Sigmoid colon (tissue), 7 donors: Measurements from ENCODE around the gene LDLRAD3. TPM values are rescaled to one million over a fixed set of nuclear protein-coding genes. Genes with fewer than 3 reads are reported as not detected.

ENCODE experiments used
- DNase-seq: peaks from one replicate; pipeline ENCODE4 v3.0.0-alpha.2; 2019
- H3K27ac ChIP-seq, 4 donors: fragments of 200-600 bp; sonication (generic); one replicate each; pipeline ENCODE4 v1.5.1; 2016 to 2019; ENCODE audit warnings: mild to moderate bottlenecking in 1 of 4
- H3K27me3 ChIP-seq, 3 donors: fragments of 200-600 bp; sonication (generic); one replicate each; pipeline ENCODE4 v1.5.1; 2019; ENCODE audit warnings: mild to moderate bottlenecking in 1 of 3
- H3K36me3 ChIP-seq, 4 donors: fragments of 200-600 bp; sonication (generic); one replicate each; pipeline ENCODE4 v1.5.1; 2016 to 2019
- H3K4me1 ChIP-seq, 4 donors: fragments of 200-600 bp; sonication (generic); one replicate each; pipeline ENCODE4 v1.5.1; 2017 to 2019
- H3K4me3 ChIP-seq, 4 donors: fragments of 200-600 bp; sonication (generic); one replicate each; pipeline ENCODE4 v1.5.1; 2017 to 2019; ENCODE audit warnings: mild to moderate bottlenecking in 2 of 4, moderate library complexity in 1 of 4
- H3K9me3 ChIP-seq, 4 donors: fragments of 200-600 bp in 3 of 4; sonication (generic) in 3 of 4; one replicate each; pipeline versions ENCODE4 v1.5.1 to v1.6.1; 2013 to 2019
- EP300 ChIP-seq, 4 donors: sonication (generic); formaldehyde crosslinking; IDR thresholded peaks; one replicate each; pipeline ENCODE4 v1.6.1; 2017; ENCODE audit warnings: antibody characterized with exemption in 4 of 4
- POLR2A ChIP-seq, 2 donors: fragments of 450-650 bp; IDR thresholded peaks; one replicate each; pipeline ENCODE4 v1.6.1; 2016; ENCODE audit warnings: antibody characterized with exemption in 2 of 2, mild to moderate bottlenecking in 2 of 2, moderate library complexity in 2 of 2
- POLR2AphosphoS5 ChIP-seq, 4 donors: sonication (generic); formaldehyde crosslinking; IDR thresholded peaks; one replicate each; pipeline ENCODE4 v1.6.1; 2017; ENCODE audit warnings: antibody characterized with exemption in 4 of 4
- WGBS, 2 donors: extraction: QIAGEN DNeasy Blood & Tissue Kit; methylation state at CpG; one replicate each; pipeline ENCODE4 v1.1.7; 2013; 5-methylcytosine and 5-hydroxymethylcytosine counted together
- intact Hi-C: fragments of 100-400 bp; cut with DNase I; formaldehyde crosslinking; loops from one replicate; pipeline ENCODE4 v1.15.1; 2023
- polyA plus RNA-seq, 3 donors: library from polyadenylated mRNA; stranded (reverse); fragments of 200-250 nt; gene quantifications; one replicate each; pipeline ENCODE4 v1.2.3, GENCODE V29; 2013
- total RNA-seq, 4 donors: library from RNA; depleted of rRNA; stranded (reverse); fragments of >200 nt; gene quantifications; one replicate each; pipeline ENCODE4 v1.1.0, GENCODE V29; 2016
- TF ChIP-seq, protein P1 (sequence below), 4 experiments: fragments of 450-650 bp in 3 of 4; fragments of 200-600 bp in 1 of 4; IDR thresholded peaks; one replicate each; pipeline ENCODE4 v1.5.1; 2016 to 2019; ENCODE audit warnings: antibody characterized with exemption in 4 of 4, mild to moderate bottlenecking in 3 of 4, moderate library complexity in 2 of 4
- donor health status: healthy with polysubstance abuse.
- donor health status: Bipolar disorder and iron deficiency.
- donor health status: healthy.

Gene LDLRAD3
- total and polyA plus RNA-seq, 7 donors: 0.23 to 23.4 (median 10.2) TPM

GRCh38 chr11:36126678-36127077, 182.8 kb downstream of the LDLRAD3 start:
- no peak overlapping the region for H3K4me3 ChIP-seq
- peaks cover 0 to 11% (median 5%) of the 10 kb centered on the region in 4 donors for H3K4me1 ChIP-seq
- H3K9me3 ChIP-seq: no peaks in the 10 kb centered on the region
- TF ChIP-seq POLR2AphosphoS5 (IDR thresholded peaks at IDR 0.05) (no peak), EP300 (IDR thresholded peaks at IDR 0.05) (no peak), POLR2A (IDR thresholded peaks at IDR 0.05) (no peak)
- TF ChIP-seq, protein P1, sequence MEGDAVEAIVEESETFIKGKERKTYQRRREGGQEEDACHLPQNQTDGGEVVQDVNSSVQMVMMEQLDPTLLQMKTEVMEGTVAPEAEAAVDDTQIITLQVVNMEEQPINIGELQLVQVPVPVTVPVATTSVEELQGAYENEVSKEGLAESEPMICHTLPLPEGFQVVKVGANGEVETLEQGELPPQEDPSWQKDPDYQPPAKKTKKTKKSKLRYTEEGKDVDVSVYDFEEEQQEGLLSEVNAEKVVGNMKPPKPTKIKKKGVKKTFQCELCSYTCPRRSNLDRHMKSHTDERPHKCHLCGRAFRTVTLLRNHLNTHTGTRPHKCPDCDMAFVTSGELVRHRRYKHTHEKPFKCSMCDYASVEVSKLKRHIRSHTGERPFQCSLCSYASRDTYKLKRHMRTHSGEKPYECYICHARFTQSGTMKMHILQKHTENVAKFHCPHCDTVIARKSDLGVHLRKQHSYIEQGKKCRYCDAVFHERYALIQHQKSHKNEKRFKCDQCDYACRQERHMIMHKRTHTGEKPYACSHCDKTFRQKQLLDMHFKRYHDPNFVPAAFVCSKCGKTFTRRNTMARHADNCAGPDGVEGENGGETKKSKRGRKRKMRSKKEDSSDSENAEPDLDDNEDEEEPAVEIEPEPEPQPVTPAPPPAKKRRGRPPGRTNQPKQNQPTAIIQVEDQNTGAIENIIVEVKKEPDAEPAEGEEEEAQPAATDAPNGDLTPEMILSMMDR (IDR thresholded peaks at IDR 0.05): no peak
- no peak overlapping the region for H3K27ac ChIP-seq
- 62 to 68% methylated on average over 3 of the region's 3 CpGs for WGBS, 2 donors
- intact Hi-C loops: no loop called here
- DNase-seq: no peak
- H3K36me3 ChIP-seq: no peaks in the 10 kb centered on the region
- no peaks in the 10 kb centered on the region for H3K27me3 ChIP-seq

GRCh38 chr11:36127550-36127949, 183.7 kb downstream of the LDLRAD3 start:
- H3K27ac ChIP-seq: no peak overlapping the region
- no peak for DNase-seq
- no peaks in the 10 kb centered on the region for H3K36me3 ChIP-seq
- H3K9me3 ChIP-seq: no peaks in the 10 kb centered on the region
- H3K4me3 ChIP-seq: no peak overlapping the region
- TF ChIP-seq, protein P1 (IDR thresholded peaks at IDR 0.05): no peak
- TF ChIP-seq EP300 (IDR thresholded peaks at IDR 0.05) (no peak), POLR2AphosphoS5 (IDR thresholded peaks at IDR 0.05) (no peak), POLR2A (IDR thresholded peaks at IDR 0.05) (no peak)
- intact Hi-C loops: no loop called here
- H3K27me3 ChIP-seq: no peaks in the 10 kb centered on the region
- peaks cover 0 to 11% (median 5%) of the 10 kb centered on the region in 4 donors for H3K4me1 ChIP-seq

GRCh38 chr11:36129955-36130354, 186.1 kb downstream of the LDLRAD3 start:
- Histone ChIP-seq H3K27me3 (no peaks in the 10 kb centered on the region), H3K27ac (no peak overlapping the region), H3K9me3 (no peaks in the 10 kb centered on the region), H3K4me1 (no peaks in the 10 kb centered on the region), H3K36me3 (no peaks in the 10 kb centered on the region), H3K4me3 (no peak overlapping the region)
- DNase-seq: no peak
- intact Hi-C loops: loop anchor here (5.0 kb wide), 1 partner anchor 308 kb away; no protein-coding TSS in a partner anchor
- 88 to 92% methylated on average over 6 of the region's 6 CpGs for WGBS, 2 donors
- TF ChIP-seq EP300 (IDR thresholded peaks at IDR 0.05) (no peak), POLR2A (IDR thresholded peaks at IDR 0.05) (no peak), POLR2AphosphoS5 (IDR thresholded peaks at IDR 0.05) (no peak)
- TF ChIP-seq, protein P1 (IDR thresholded peaks at IDR 0.05): no peak

- intact Hi-C loops: loop anchor here (5.0 kb wide), 1 partner anchor 308 kb away; no protein-coding TSS in a partner anchor
- H3K4me1 ChIP-seq: no peaks in the 10 kb centered on the region
- no peaks in the 10 kb centered on the region for H3K27me3 ChIP-seq
- 93 to 95% methylated on average over 8 of the region's 8 CpGs for WGBS, 2 donors
- H3K27ac ChIP-seq: no peak overlapping the region
- TF ChIP-seq EP300 (IDR thresholded peaks at IDR 0.05) (no peak), POLR2A (IDR thresholded peaks at IDR 0.05) (no peak), POLR2AphosphoS5 (IDR thresholded peaks at IDR 0.05) (no peak)
- TF ChIP-seq, protein P1 (IDR thresholded peaks at IDR 0.05): no peak
- H3K36me3 ChIP-seq: no peaks in the 10 kb centered on the region
- no peak for DNase-seq
- H3K9me3 ChIP-seq: no peaks in the 10 kb centered on the region
- no peak overlapping the region for H3K4me3 ChIP-seq
Measured at GRCh38 chr11:36130401-36130800, 186.5 kb downstream of the LDLRAD3 start.
